SK-N-SH treated with all-trans-retinoic acid at 6 μM for 48 hours (cell line): ENCODE results near the gene RIOX2.

Experiments
- ATAC-seq: fragments of 200-7000 bp; cut with Tn5 transposase; 3 replicates; pipeline ENCODE4 v1.9.1; 2020; ENCODE audit warnings: mild to moderate bottlenecking, moderate library complexity
- ARNTL ChIP-seq: fragments of 450-650 bp; formaldehyde crosslinking; IDR thresholded peaks from 2 replicates; pipeline ENCODE4 v1.5.0; 2020; ENCODE audit warnings: low read depth, mild to moderate bottlenecking, moderate library complexity, borderline replicate concordance
- BACH2 ChIP-seq: fragments of 250-450 bp; sonication (Bioruptor Pico); IDR thresholded peaks from 2 replicates; pipeline ENCODE4 v1.9.0; 2021; ENCODE audit warnings: mild to moderate bottlenecking, borderline replicate concordance
- CSRNP3 ChIP-seq: fragments of 250-450 bp; sonication (Bioruptor Pico); IDR thresholded peaks from 2 replicates; pipeline ENCODE4 v1.5.1; 2021; ENCODE audit warnings: mild to moderate bottlenecking, moderate library complexity
- ESRRG ChIP-seq: fragments of 250-450 bp; sonication (Bioruptor Pico); IDR thresholded peaks from 2 replicates; pipeline ENCODE4 v1.6.1; 2021; ENCODE audit warnings: mild to moderate bottlenecking
- GLIS3 ChIP-seq: fragments of 250-450 bp; sonication (Bioruptor Pico); IDR thresholded peaks from 2 replicates; pipeline ENCODE4 v1.5.0; 2020; ENCODE audit warnings: mild to moderate bottlenecking, moderate library complexity
- ISL1 ChIP-seq: fragments of 250-450 bp; sonication (Bioruptor Pico); IDR thresholded peaks from 2 replicates; pipeline ENCODE4 v2.1.2; 2022; ENCODE audit warnings: mild to moderate bottlenecking, moderate library complexity
- OSR1 ChIP-seq: fragments of 250-450 bp; sonication (Bioruptor Pico); IDR thresholded peaks from 2 replicates; pipeline ENCODE4 v1.8.0; 2022; ENCODE audit warnings: moderate library complexity, mild to moderate bottlenecking, inconsistent platforms
- PPARA ChIP-seq: fragments of 250-450 bp; sonication (Bioruptor Pico); IDR thresholded peaks from 2 replicates; pipeline ENCODE4 v1.5.0; 2020; ENCODE audit warnings: mild to moderate bottlenecking, borderline replicate concordance
- SNAI2 ChIP-seq: fragments of 250-450 bp; sonication (Bioruptor Pico); IDR thresholded peaks from 2 replicates; pipeline ENCODE4 v1.5.0; 2020; ENCODE audit warnings: mild to moderate bottlenecking, moderate library complexity
- TCF4 ChIP-seq: fragments of 250-450 bp; sonication (Bioruptor Pico); IDR thresholded peaks from 2 replicates; pipeline ENCODE4 v1.8.0; 2021; ENCODE audit warnings: mild to moderate bottlenecking, moderate library complexity, borderline replicate concordance
- TOX ChIP-seq: fragments of 250-450 bp; sonication (Bioruptor Pico); IDR thresholded peaks from 2 replicates; pipeline ENCODE4 v1.8.0; 2021; ENCODE audit warnings: mild to moderate bottlenecking, moderate library complexity, borderline replicate concordance
- TSHZ2 ChIP-seq: fragments of 250-450 bp; sonication (Bioruptor Pico); IDR thresholded peaks from 2 replicates; pipeline ENCODE4 v1.5.0; 2020; ENCODE audit warnings: mild to moderate bottlenecking, moderate library complexity
- ZC3H10 ChIP-seq: fragments of 250-450 bp; sonication (Bioruptor Pico); IDR thresholded peaks from 2 replicates; pipeline ENCODE4 v1.5.1; 2021; ENCODE audit warnings: mild to moderate bottlenecking, moderate library complexity
- ZFP3 ChIP-seq: fragments of 250-450 bp; sonication (Bioruptor Pico); IDR thresholded peaks from 2 replicates; pipeline ENCODE4 v1.5.0; 2020; ENCODE audit warnings: mild to moderate bottlenecking, moderate library complexity
- ZFP30 ChIP-seq: fragments of 450-650 bp; formaldehyde crosslinking; IDR thresholded peaks from 2 replicates; pipeline ENCODE4 v1.5.0; 2022; ENCODE audit warnings: mild to moderate bottlenecking, moderate library complexity
- ZNF565 ChIP-seq: fragments of 450-650 bp; formaldehyde crosslinking; conservative IDR thresholded peaks from 2 replicates; pipeline ENCODE4 v1.5.0; 2020; ENCODE audit warnings: low read depth, mild to moderate bottlenecking, moderate library complexity
- ZNF70 ChIP-seq: fragments of 450-650 bp; formaldehyde crosslinking; IDR thresholded peaks from 2 replicates; pipeline ENCODE4 v1.5.0; 2020; ENCODE audit warnings: mild to moderate bottlenecking, moderate library complexity
- ZNF8 ChIP-seq: fragments of 450-650 bp; formaldehyde crosslinking; IDR thresholded peaks from 2 replicates; pipeline ENCODE4 v1.5.0; 2020; ENCODE audit warnings: mild to moderate bottlenecking, moderate library complexity
- TF ChIP-seq, protein P1 (sequence below): fragments of 250-450 bp; sonication (Bioruptor Pico); IDR thresholded peaks from 2 replicates; pipeline ENCODE4 v1.8.0; 2020; ENCODE audit warnings: mild to moderate bottlenecking, moderate library complexity, borderline replicate concordance
- TF ChIP-seq, protein P2 (sequence below): fragments of 250-450 bp; sonication (Bioruptor Pico); IDR thresholded peaks from 2 replicates; pipeline ENCODE4 v1.8.0; 2021; ENCODE audit warnings: low read depth, mild to moderate bottlenecking, moderate library complexity, borderline replicate concordance
- TF ChIP-seq, protein P3 (sequence below): fragments of 250-450 bp; sonication (Bioruptor Pico); IDR thresholded peaks from 2 replicates; pipeline ENCODE4 v1.5.1; 2020; ENCODE audit warnings: low read depth, mild to moderate bottlenecking, moderate library complexity

RIOX2 gene

DNA sequence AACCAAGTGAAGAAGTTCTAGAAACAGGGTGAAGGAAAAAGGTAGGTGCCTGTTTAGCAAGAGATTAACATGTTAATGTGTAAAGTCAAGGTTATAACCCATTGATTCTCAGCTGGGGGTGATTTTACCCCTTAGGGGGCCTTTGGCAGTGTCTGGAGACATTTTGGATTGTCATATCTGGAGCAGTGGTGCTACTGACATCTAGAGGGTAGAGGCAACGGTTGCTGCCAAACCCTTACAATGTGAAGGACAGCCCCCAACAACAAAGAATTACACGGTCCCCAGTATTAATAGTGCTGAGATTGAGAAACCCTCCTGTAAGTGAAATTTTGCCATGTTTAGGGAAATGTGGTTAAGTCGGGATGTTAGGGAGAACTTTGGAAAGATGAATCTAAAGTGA lies 75.7 kb downstream of the RIOX2 start:
- no peak for TF ChIP-seq ESRRG (CRISPR knock-in tag)
- TF ChIP-seq, protein P1, sequence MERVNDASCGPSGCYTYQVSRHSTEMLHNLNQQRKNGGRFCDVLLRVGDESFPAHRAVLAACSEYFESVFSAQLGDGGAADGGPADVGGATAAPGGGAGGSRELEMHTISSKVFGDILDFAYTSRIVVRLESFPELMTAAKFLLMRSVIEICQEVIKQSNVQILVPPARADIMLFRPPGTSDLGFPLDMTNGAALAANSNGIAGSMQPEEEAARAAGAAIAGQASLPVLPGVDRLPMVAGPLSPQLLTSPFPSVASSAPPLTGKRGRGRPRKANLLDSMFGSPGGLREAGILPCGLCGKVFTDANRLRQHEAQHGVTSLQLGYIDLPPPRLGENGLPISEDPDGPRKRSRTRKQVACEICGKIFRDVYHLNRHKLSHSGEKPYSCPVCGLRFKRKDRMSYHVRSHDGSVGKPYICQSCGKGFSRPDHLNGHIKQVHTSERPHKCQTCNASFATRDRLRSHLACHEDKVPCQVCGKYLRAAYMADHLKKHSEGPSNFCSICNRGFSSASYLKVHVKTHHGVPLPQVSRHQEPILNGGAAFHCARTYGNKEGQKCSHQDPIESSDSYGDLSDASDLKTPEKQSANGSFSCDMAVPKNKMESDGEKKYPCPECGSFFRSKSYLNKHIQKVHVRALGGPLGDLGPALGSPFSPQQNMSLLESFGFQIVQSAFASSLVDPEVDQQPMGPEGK (CRISPR knock-in tag) = no peak
- TF ChIP-seq, protein P2, sequence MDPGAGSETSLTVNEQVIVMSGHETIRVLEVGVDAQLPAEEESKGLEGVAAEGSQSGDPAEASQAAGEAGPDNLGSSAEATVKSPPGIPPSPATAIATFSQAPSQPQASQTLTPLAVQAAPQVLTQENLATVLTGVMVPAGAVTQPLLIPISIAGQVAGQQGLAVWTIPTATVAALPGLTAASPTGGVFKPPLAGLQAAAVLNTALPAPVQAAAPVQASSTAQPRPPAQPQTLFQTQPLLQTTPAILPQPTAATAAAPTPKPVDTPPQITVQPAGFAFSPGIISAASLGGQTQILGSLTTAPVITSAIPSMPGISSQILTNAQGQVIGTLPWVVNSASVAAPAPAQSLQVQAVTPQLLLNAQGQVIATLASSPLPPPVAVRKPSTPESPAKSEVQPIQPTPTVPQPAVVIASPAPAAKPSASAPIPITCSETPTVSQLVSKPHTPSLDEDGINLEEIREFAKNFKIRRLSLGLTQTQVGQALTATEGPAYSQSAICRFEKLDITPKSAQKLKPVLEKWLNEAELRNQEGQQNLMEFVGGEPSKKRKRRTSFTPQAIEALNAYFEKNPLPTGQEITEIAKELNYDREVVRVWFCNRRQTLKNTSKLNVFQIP (CRISPR knock-in tag) = no peak
- TF ChIP-seq ZFP30 (CRISPR knock-in tag) = no peak
- no peak for TF ChIP-seq BACH2
- TF ChIP-seq ZC3H10 (CRISPR knock-in tag) = no peak
- no peak for TF ChIP-seq CSRNP3
- no peak for TF ChIP-seq ZFP3 (CRISPR knock-in tag)
- TF ChIP-seq ZNF8 (CRISPR knock-in tag) = no peak
- TF ChIP-seq ISL1 = no peak
- TF ChIP-seq SNAI2 (CRISPR knock-in tag) = no peak
- TF ChIP-seq TSHZ2 = no peak
- TF ChIP-seq ZNF565 (CRISPR knock-in tag) = no peak
- TF ChIP-seq OSR1 (CRISPR knock-in tag) = no peak
- no peak for ATAC-seq

GRCh38 chr3:97896129-97896528 lies 76.1 kb downstream of the RIOX2 start:
- ATAC-seq = no peak
- TF ChIP-seq GLIS3 (no peak), TOX (CRISPR knock-in tag) (no peak), PPARA (CRISPR knock-in tag) (no peak), TCF4 (CRISPR knock-in tag) (no peak), ZNF8 (CRISPR knock-in tag) (no peak), ZNF565 (CRISPR knock-in tag) (no peak), OSR1 (CRISPR knock-in tag) (no peak), CSRNP3 (no peak), ZNF70 (CRISPR knock-in tag) (no peak), ZC3H10 (CRISPR knock-in tag) (no peak), ESRRG (CRISPR knock-in tag) (no peak), ZFP3 (CRISPR knock-in tag) (no peak), ISL1 (no peak), ZFP30 (CRISPR knock-in tag) (no peak), ARNTL (no peak)
- TF ChIP-seq, protein P1 (CRISPR knock-in tag) = no peak
- TF ChIP-seq, protein P3, sequence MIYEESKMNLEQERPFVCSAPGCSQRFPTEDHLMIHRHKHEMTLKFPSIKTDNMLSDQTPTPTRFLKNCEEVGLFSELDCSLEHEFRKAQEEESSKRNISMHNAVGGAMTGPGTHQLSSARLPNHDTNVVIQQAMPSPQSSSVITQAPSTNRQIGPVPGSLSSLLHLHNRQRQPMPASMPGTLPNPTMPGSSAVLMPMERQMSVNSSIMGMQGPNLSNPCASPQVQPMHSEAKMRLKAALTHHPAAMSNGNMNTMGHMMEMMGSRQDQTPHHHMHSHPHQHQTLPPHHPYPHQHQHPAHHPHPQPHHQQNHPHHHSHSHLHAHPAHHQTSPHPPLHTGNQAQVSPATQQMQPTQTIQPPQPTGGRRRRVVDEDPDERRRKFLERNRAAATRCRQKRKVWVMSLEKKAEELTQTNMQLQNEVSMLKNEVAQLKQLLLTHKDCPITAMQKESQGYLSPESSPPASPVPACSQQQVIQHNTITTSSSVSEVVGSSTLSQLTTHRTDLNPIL = no peak
